ENCODE measurements around the gene FYTTD1. TPM values are rescaled to one million over a fixed set of nuclear protein-coding genes. Genes with fewer than 3 reads are reported as not detected.
A peak's percentile ranks its signal among the peaks of the same experiment; 100 is the strongest.

Gene FYTTD1, protein sequence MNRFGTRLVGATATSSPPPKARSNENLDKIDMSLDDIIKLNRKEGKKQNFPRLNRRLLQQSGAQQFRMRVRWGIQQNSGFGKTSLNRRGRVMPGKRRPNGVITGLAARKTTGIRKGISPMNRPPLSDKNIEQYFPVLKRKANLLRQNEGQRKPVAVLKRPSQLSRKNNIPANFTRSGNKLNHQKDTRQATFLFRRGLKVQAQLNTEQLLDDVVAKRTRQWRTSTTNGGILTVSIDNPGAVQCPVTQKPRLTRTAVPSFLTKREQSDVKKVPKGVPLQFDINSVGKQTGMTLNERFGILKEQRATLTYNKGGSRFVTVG
- total RNA-seq, result 44.0 TPM

- H3K36me3 ChIP-seq, result no peaks in the 10 kb centered on the region
- H3K4me1 ChIP-seq, result peaks cover 35% of the 10 kb centered on the region
- peak in 1 of 2 donors; percentile 92 for DNase-seq (ENCODE audit: extremely low spot score in 2 of 2)
- peak within 1 kb of the TSS; percentile 83 to 93 for H3K4me3 ChIP-seq
- peak within 1 kb of the TSS; percentile 98 for H3K27ac ChIP-seq
- peak in 1 of 2 donors; percentile 87 for TF ChIP-seq POLR2A (IDR thresholded peaks at IDR 0.05)
- TF ChIP-seq POLR2AphosphoS5 (IDR thresholded peaks at IDR 0.05; ENCODE audit: insufficient read depth in 1 of 2, low read depth in 1 of 2), result peak in 1 of 2 donors; percentile 79
- TF ChIP-seq, protein P1, sequence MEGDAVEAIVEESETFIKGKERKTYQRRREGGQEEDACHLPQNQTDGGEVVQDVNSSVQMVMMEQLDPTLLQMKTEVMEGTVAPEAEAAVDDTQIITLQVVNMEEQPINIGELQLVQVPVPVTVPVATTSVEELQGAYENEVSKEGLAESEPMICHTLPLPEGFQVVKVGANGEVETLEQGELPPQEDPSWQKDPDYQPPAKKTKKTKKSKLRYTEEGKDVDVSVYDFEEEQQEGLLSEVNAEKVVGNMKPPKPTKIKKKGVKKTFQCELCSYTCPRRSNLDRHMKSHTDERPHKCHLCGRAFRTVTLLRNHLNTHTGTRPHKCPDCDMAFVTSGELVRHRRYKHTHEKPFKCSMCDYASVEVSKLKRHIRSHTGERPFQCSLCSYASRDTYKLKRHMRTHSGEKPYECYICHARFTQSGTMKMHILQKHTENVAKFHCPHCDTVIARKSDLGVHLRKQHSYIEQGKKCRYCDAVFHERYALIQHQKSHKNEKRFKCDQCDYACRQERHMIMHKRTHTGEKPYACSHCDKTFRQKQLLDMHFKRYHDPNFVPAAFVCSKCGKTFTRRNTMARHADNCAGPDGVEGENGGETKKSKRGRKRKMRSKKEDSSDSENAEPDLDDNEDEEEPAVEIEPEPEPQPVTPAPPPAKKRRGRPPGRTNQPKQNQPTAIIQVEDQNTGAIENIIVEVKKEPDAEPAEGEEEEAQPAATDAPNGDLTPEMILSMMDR (IDR thresholded peaks at IDR 0.05), result peak in 2 of 3 experiments; percentile 41 to 49
- H3K27me3 ChIP-seq, result no peaks in the 10 kb centered on the region
- intact Hi-C loops (cut with DNase I), result no loop called here
- H3K9me3 ChIP-seq, result no peaks in the 10 kb centered on the region
Observed at GRCh38 chr3:197749601-197750395, at the start of gene FYTTD1. Gene FYTTD1, plus strand, starts transcription at chr3:197749883. Its CDS starts 89 bp downstream, at chr3:197749972.

DNA sequence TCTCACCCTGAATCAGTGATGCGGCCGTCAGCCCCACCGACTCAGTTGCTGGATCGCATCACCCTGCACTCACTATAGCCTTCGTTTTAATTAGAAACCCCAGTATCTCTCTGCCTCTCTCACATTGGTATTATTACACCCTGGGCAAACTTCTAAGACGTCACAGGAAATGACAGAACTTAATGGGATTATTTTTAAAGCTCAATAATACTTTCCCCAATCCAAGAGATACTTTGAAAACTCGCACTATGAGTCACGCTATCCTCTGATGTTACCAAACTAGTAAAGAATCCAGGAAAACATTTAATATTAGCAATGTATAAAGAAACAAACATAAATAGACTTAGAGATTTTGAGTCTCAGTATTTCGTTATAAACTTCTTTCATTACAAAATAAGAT, 49.6 kb upstream of the FYTTD1 start:
- Histone ChIP-seq H3K9me3 (no peaks in the 10 kb centered on the region), H3K36me3 (peaks cover 0 to 51% of the 10 kb centered on the region in 2 donors), H3K27ac (no peak overlapping the region), H3K4me3 (no peak overlapping the region), H3K27me3 (no peaks in the 10 kb centered on the region), H3K4me1 (no peaks in the 10 kb centered on the region)
- intact Hi-C loops (cut with DNase I), result no loop called here
- no peak for DNase-seq (ENCODE audit: extremely low spot score in 2 of 2)
- no peak for TF ChIP-seq POLR2A (IDR thresholded peaks at IDR 0.05)
- TF ChIP-seq, protein P1 (IDR thresholded peaks at IDR 0.05), result no peak
- no peak for TF ChIP-seq POLR2AphosphoS5 (IDR thresholded peaks at IDR 0.05; ENCODE audit: insufficient read depth in 1 of 2, low read depth in 1 of 2)

DNA sequence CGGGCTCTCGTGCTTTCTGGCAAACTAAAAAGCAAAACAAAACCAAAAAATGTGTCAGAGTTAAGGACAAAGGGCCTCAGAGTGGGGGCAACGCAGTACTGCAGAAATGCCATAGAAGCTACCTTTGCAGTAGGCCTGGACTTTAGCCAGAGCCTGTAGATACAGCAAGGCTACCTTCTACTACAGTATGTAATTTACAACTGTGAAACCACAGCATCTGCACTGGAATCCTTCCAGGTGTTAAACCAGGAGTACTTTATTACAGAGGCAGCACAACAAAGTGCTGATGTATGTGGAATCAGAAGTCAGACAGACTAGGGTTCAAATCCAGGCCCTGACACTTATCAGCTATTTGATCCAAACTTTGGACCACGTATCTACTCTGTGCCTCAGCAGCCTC, 47.8 kb upstream of the FYTTD1 start:
- Histone ChIP-seq H3K27ac (no peak overlapping the region), H3K27me3 (no peaks in the 10 kb centered on the region), H3K36me3 (peaks cover 0 to 38% of the 10 kb centered on the region in 2 donors), H3K4me3 (no peak overlapping the region), H3K4me1 (no peaks in the 10 kb centered on the region), H3K9me3 (no peaks in the 10 kb centered on the region)
- DNase-seq (ENCODE audit: extremely low spot score in 2 of 2), result no peak
- intact Hi-C loops (cut with DNase I), result no loop called here
- TF ChIP-seq POLR2A (IDR thresholded peaks at IDR 0.05), result no peak
- TF ChIP-seq, protein P1 (IDR thresholded peaks at IDR 0.05), result no peak
- no peak for TF ChIP-seq POLR2AphosphoS5 (IDR thresholded peaks at IDR 0.05; ENCODE audit: insufficient read depth in 1 of 2, low read depth in 1 of 2)

DNA sequence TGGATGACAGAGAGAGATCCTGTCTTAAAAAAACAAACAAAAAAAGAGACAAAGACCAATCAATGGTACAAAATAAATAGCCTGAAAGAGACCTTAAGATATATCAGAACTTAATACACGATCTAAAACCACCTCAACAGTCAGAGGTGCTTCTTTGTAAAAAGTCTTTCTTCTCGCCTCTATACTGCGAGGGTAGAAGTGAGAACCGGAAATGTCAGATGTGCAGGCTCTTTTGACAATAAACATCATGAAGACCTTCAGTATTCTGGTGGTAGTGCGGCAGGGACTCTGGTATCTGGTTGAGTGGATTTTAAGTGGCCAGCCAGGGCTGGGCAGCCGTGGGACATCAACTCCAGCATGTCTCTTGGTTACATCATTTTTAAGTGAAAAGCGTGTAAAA, 43.0 kb upstream of the FYTTD1 start:
- peaks cover 0 to 18% of the 10 kb centered on the region in 2 donors for H3K36me3 ChIP-seq
- H3K4me1 ChIP-seq, result no peaks in the 10 kb centered on the region
- DNase-seq (ENCODE audit: extremely low spot score in 2 of 2), result no peak
- no peaks in the 10 kb centered on the region for H3K27me3 ChIP-seq
- H3K9me3 ChIP-seq, result no peaks in the 10 kb centered on the region
- intact Hi-C loops (cut with DNase I), result no loop called here
- H3K27ac ChIP-seq, result no peak overlapping the region
- H3K4me3 ChIP-seq, result no peak overlapping the region
- TF ChIP-seq, protein P1 (IDR thresholded peaks at IDR 0.05), result no peak
- TF ChIP-seq POLR2AphosphoS5 (IDR thresholded peaks at IDR 0.05; ENCODE audit: insufficient read depth in 1 of 2, low read depth in 1 of 2) (no peak), POLR2A (IDR thresholded peaks at IDR 0.05) (no peak)
